ENCODE data around the gene ADARB2.

ADARB2 gene

GRCh38 chr10:1132584-1132983, 604.7 kb downstream of the ADARB2 start:
- DNase-seq, result no peak

GRCh38 chr10:1130995-1131790, 606.1 kb downstream of the ADARB2 start:
- no peak for DNase-seq

- DNase-seq, result no peak
Measured at GRCh38 chr10:1130226-1130625, 607.1 kb downstream of the ADARB2 start.

- no peak for DNase-seq
Measured at GRCh38 chr10:1128649-1129048, 608.7 kb downstream of the ADARB2 start.

GRCh38 chr10:1128115-1128514, 609.2 kb downstream of the ADARB2 start:
- no peak for DNase-seq

- DNase-seq, result no peak
Measured at GRCh38 chr10:1127629-1128028, 609.7 kb downstream of the ADARB2 start.

Data from suppressor macrophage treated with lipopolysaccharide for 4 hours (primary cell).